SK-N-SH (cell line): Measurements from ENCODE around the gene SPTBN2. TPM values are rescaled to one million over a fixed set of nuclear protein-coding genes. Genes with fewer than 3 reads are reported as not detected.

Experiments
- CTCF ChIA-PET: fragments of 300-600, 350-600 bp; formaldehyde crosslinking; extraction: SDS; loops from one replicate; lab custom pipeline; 2021; lab: Yijun Ruan, JAX
- POLR2A ChIA-PET: fragments of 350-600 bp; sonication (Branson Sonifier 250); formaldehyde crosslinking; extraction: SDS; loops from one replicate; lab custom pipeline; 2020; ENCODE audit warnings: antibody characterized with exemption, inconsistent platforms; lab: Yijun Ruan, JAX
- DNase-seq: peaks from one replicate; pipeline ENCODE4 v3.0.0; 2012
- H2AFZ ChIP-seq: fragments of 200-600 bp; sonication (generic); 2 replicates; pipeline ENCODE4 v1.8.1; 2016; ENCODE audit warnings: antibody characterized with exemption, mild to moderate bottlenecking, low read depth
- H3F3A ChIP-seq: fragments of 200-600 bp; sonication (generic); replicated peaks from 2 replicates; pipeline ENCODE3; 2016; ENCODE audit warnings: antibody characterized with exemption, mild to moderate bottlenecking; ENCODE audit not compliant: insufficient read depth
- H3K27ac ChIP-seq, 2 experiments: fragments of 200-500 bp in 1 of 2; fragments of 200-600 bp in 1 of 2; sonication (Bioruptor generic) in 1 of 2; sonication (generic), shearing (Covaris generic) in 1 of 2; 2 replicates each; pipeline versions ENCODE4 v1.5.1 to v1.6.1; 2014 to 2016; ENCODE audit warnings: low read depth in 2 of 2, inconsistent platforms in 1 of 2, low read length in 1 of 2, mild to moderate bottlenecking in 1 of 2, mixed read lengths in 1 of 2
- H3K27me3 ChIP-seq: fragments of 200-600 bp; sonication (generic), shearing (Covaris generic); 2 replicates; pipeline ENCODE4 v1.6.1; 2016; ENCODE audit warnings: mixed run types; ENCODE audit not compliant: insufficient read depth
- H3K36me3 ChIP-seq, 2 experiments: fragments of 200-500 bp in 1 of 2; fragments of 200-600 bp in 1 of 2; sonication (Bioruptor generic) in 1 of 2; sonication (generic) in 1 of 2; replicated peaks in 1 of 2; 2 replicates each; pipeline versions ENCODE3 to v1.5.1; 2014 to 2016; ENCODE audit warnings: low read length in 1 of 2, mild to moderate bottlenecking in 1 of 2; ENCODE audit not compliant: insufficient read depth in 2 of 2, control insufficient read depth in 1 of 2
- H3K4me1 ChIP-seq, 2 experiments: fragments of 200-500 bp in 1 of 2; fragments of 200-600 bp in 1 of 2; sonication (Bioruptor generic) in 1 of 2; sonication (generic), shearing (Covaris generic) in 1 of 2; 2 replicates each; pipeline versions ENCODE4 v1.5.1 to v1.6.1; 2014 to 2016; ENCODE audit warnings: low read depth in 1 of 2, low read length in 1 of 2, mixed run types in 1 of 2; ENCODE audit not compliant: insufficient read depth in 2 of 2, control insufficient read depth in 1 of 2
- H3K4me2 ChIP-seq: fragments of 200-600 bp; sonication (generic), shearing (Covaris generic); 2 replicates; pipeline ENCODE4 v1.6.1; 2017; ENCODE audit warnings: mixed run types
- H3K4me3 ChIP-seq, 2 experiments: fragments of 200-500 bp in 1 of 2; fragments of 200-600 bp in 1 of 2; sonication (Bioruptor generic) in 1 of 2; sonication (generic), shearing (Covaris generic) in 1 of 2; 2 replicates each; pipeline versions ENCODE4 v1.5.1 to v1.8.1; 2014 to 2016; ENCODE audit warnings: low read depth in 2 of 2, inconsistent platforms in 1 of 2, low read length in 1 of 2, mild to moderate bottlenecking in 1 of 2, mixed read lengths in 1 of 2, moderate library complexity in 1 of 2
- H3K79me2 ChIP-seq: fragments of 200-600 bp; sonication (generic); 2 replicates; pipeline ENCODE4 v1.8.1; 2017; ENCODE audit warnings: mild to moderate bottlenecking; ENCODE audit not compliant: insufficient read depth
- H3K9ac ChIP-seq: fragments of 200-600 bp; sonication (generic); 2 replicates; pipeline ENCODE4 v1.6.1; 2017; ENCODE audit warnings: mixed run types
- H3K9me2 ChIP-seq: fragments of 200-600 bp; sonication (generic); 2 replicates; pipeline ENCODE4 v1.6.1; 2017; ENCODE audit warnings: mixed run types
- H3K9me3 ChIP-seq: fragments of 200-600 bp; sonication (generic); 2 replicates; pipeline ENCODE4 v1.6.1; 2017; ENCODE audit warnings: mixed run types, mild to moderate bottlenecking, moderate library complexity
- H4K20me1 ChIP-seq: fragments of 200-600 bp; sonication (generic); 2 replicates; pipeline ENCODE4 v1.6.1; 2017; ENCODE audit warnings: mild to moderate bottlenecking, mixed run types; ENCODE audit not compliant: insufficient read depth
- CHD2 ChIP-seq: fragments of 150-350 bp; IDR thresholded peaks from 2 replicates; pipeline ENCODE4 v1.6.1; 2018; ENCODE audit warnings: low read length; ENCODE audit not compliant: partially characterized antibody
- EZH2phosphoT487 ChIP-seq: fragments of 200-600 bp; sonication (generic); IDR thresholded peaks from 2 replicates; pipeline ENCODE4 v1.6.1; 2017; ENCODE audit warnings: low read depth, mixed run types, mild to moderate bottlenecking, antibody characterized with exemption, moderate library complexity, borderline replicate concordance
- GABPA ChIP-seq: IDR thresholded peaks from 2 replicates; pipeline ENCODE4 v1.4.0; 2012; ENCODE audit warnings: low read depth, mild to moderate bottlenecking
- JUND ChIP-seq: IDR thresholded peaks from 2 replicates; pipeline ENCODE4 v1.4.0; 2012
- MXI1 ChIP-seq: IDR thresholded peaks from 2 replicates; pipeline ENCODE4 v1.6.1; 2012; ENCODE audit warnings: mild to moderate bottlenecking, low read depth, low read length, improper control_type of control experiment
- NFIC ChIP-seq: IDR thresholded peaks from 2 replicates; pipeline ENCODE4 v1.4.0; 2012; ENCODE audit warnings: borderline replicate concordance
- NRF1 ChIP-seq: IDR thresholded peaks from 2 replicates; pipeline ENCODE4 v1.6.1; 2012; ENCODE audit warnings: low read depth, mild to moderate bottlenecking, low read length
- PBX3 ChIP-seq: IDR thresholded peaks from 2 replicates; pipeline ENCODE4; 2012
- RCOR1 ChIP-seq: fragments of 150-350 bp; IDR thresholded peaks from 2 replicates; pipeline ENCODE4 v1.6.1; 2017; ENCODE audit warnings: antibody characterized with exemption, low read length
- REST ChIP-seq: IDR thresholded peaks from 2 replicates; pipeline ENCODE4 v1.6.1; 2012; ENCODE audit warnings: mild to moderate bottlenecking, low read depth, low read length, moderate library complexity
- RFX5 ChIP-seq: IDR thresholded peaks from 2 replicates; pipeline ENCODE4 v1.6.1; 2012; ENCODE audit warnings: mild to moderate bottlenecking, improper control_type of control experiment, low read length
- SIN3A ChIP-seq: IDR thresholded peaks from 2 replicates; pipeline ENCODE4 v1.6.1; 2012; ENCODE audit warnings: low read depth, mild to moderate bottlenecking, low read length, moderate library complexity, borderline replicate concordance
- USF2 ChIP-seq: fragments of 150-350 bp; IDR thresholded peaks from 2 replicates; pipeline ENCODE4 v1.6.1; 2017; ENCODE audit warnings: antibody characterized with exemption, low read length, low read depth, borderline replicate concordance
- WGBS: methylation state at CpG from one replicate; pipeline ENCODE4 v1.1.6; 2017; ENCODE audit warnings: low lambda C conversion rate; 5-methylcytosine and 5-hydroxymethylcytosine counted together
- polyA plus RNA-seq, 3 experiments: library from polyadenylated mRNA; depleted of rRNA; stranded (reverse); fragments of >200 nt; gene quantifications; 2 replicates each; pipeline ENCODE4 v1.2.3, GENCODE V29; 2012
- TF ChIP-seq, protein P1 (sequence below): fragments of 150-350 bp; IDR thresholded peaks from 2 replicates; pipeline ENCODE4 v1.6.1; 2016; ENCODE audit warnings: mild to moderate bottlenecking, low read depth, low read length

SPTBN2 gene
- polyA plus RNA-seq, 1 of the 3 experiments (the other 2 are of a cell fraction): 19.7 TPM

DNA sequence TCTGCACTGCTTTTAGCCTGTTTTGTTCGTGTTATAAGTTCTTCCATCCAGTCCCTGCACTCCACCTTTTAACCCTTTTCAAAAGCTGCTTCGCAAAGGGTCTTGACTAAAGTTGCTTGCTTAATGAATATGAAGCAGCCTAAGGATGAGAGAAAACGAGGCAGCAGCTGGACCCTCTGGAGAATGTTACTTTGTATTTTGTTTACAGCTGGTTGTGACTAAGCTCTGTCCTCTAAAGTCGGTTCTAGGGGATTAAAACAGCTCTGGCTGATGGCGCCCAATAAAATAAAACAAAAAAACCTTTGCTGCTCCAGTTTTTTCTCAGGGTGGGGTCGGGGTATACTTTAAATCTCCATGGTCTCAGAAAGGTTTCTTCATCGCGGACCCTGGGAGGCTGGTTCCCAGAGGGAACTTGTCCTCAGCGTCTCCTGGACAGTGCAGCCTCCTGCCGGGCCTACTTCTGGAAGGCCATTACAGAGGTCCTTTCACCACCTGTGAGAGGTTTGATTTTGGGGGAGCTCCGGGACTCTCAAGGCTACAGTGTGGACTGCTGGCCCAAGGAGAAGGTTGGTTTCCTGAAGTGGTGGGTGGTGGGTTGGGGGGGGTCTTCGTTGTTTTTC, 91.3 kb downstream of the SPTBN2 start:
- no peaks in the 10 kb centered on the region for H3K9me3 ChIP-seq
- WGBS: 75% methylated on average over 10 of the region's 12 CpGs
- TF ChIP-seq USF2 (no peak), NFIC (no peak), JUND (no peak), PBX3 (no peak), CHD2 (no peak), SIN3A (no peak)
- TF ChIP-seq, protein P1, sequence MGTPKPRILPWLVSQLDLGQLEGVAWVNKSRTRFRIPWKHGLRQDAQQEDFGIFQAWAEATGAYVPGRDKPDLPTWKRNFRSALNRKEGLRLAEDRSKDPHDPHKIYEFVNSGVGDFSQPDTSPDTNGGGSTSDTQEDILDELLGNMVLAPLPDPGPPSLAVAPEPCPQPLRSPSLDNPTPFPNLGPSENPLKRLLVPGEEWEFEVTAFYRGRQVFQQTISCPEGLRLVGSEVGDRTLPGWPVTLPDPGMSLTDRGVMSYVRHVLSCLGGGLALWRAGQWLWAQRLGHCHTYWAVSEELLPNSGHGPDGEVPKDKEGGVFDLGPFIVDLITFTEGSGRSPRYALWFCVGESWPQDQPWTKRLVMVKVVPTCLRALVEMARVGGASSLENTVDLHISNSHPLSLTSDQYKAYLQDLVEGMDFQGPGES: no peak
- H2AFZ ChIP-seq: peak overlapping the region; percentile 41; the same call in 1 of the 2 replicates
- H3K4me3 ChIP-seq: peak overlapping the region; percentile 34 to 54
- peak overlapping the region; percentile 66 for H3K4me2 ChIP-seq
- H3F3A ChIP-seq: peaks cover 35% of the 10 kb centered on the region
- H3K4me1 ChIP-seq: peaks cover 36 to 37% of the 10 kb centered on the region in 2 experiments
- peaks cover 46% of the 10 kb centered on the region for H4K20me1 ChIP-seq
- peaks cover 97% of the 10 kb centered on the region for H3K79me2 ChIP-seq
- no peaks in the 10 kb centered on the region for H3K27me3 ChIP-seq
- POLR2A ChIA-PET: interaction anchor here (0.6 to 2.6 kb wide), 16 partner anchors 9 to 479 kb away, joined by 3 to 18 read pairs (median 5); partner anchors contain the start of genes CCDC87, CCS, RBM14 and RBM4B
- no peaks in the 10 kb centered on the region for H3K9me2 ChIP-seq
- CTCF ChIA-PET: interaction anchor here (0.6 to 1.2 kb wide), 5 partner anchors 16 to 349 kb away, joined by 3 to 5 read pairs (median 3); no protein-coding TSS in a partner anchor
- H3K36me3 ChIP-seq: peaks cover 30 to 36% of the 10 kb centered on the region in 2 experiments
- H3K9ac ChIP-seq: 0 out of 2 replicates have a peak overlapping the region, but pooled peaks have one; percentile 35
- H3K27ac ChIP-seq: peak overlapping the region; percentile 61 to 76
- DNase-seq: no peak

- peaks cover 35% of the 10 kb centered on the region for H3F3A ChIP-seq
- peak overlapping the region in 1 of 2 experiments; percentile 61; a peak in 2 of 4 replicates for H3K27ac ChIP-seq
- H3K9ac ChIP-seq: no peak overlapping the region
- H3K4me3 ChIP-seq: no peak overlapping the region
- peaks cover 17 to 34% of the 10 kb centered on the region in 2 experiments for H3K36me3 ChIP-seq
- H3K4me1 ChIP-seq: peaks cover 23 to 24% of the 10 kb centered on the region in 2 experiments; a peak in 3 of 4 replicates
- no peaks in the 10 kb centered on the region for H3K9me3 ChIP-seq
- no peak for TF ChIP-seq RCOR1
- TF ChIP-seq MXI1: no peak
- no peak for TF ChIP-seq RFX5
- TF ChIP-seq, protein P1: no peak
- no peak for TF ChIP-seq GABPA
- no peak for TF ChIP-seq NRF1
- TF ChIP-seq EZH2phosphoT487: no peak
- no peak for TF ChIP-seq NFIC
- no peak for TF ChIP-seq REST
- no peak overlapping the region for H3K4me2 ChIP-seq
- no peaks in the 10 kb centered on the region for H3K9me2 ChIP-seq
- H4K20me1 ChIP-seq: peaks cover 44% of the 10 kb centered on the region
- 89% methylated on average over 3 of the region's 3 CpGs for WGBS
- H2AFZ ChIP-seq: no peak overlapping the region
- peaks cover 97% of the 10 kb centered on the region for H3K79me2 ChIP-seq
- H3K27me3 ChIP-seq: no peaks in the 10 kb centered on the region
- ChIA-PET POLR2A (no interaction called here), CTCF (interaction anchor here (1.2 kb wide), 1 partner anchor 19 kb away, joined by 3 read pairs; no protein-coding TSS in a partner anchor)
- no peak for DNase-seq
Measured at GRCh38 chr11:66636411-66636810, 92.6 kb downstream of the SPTBN2 start.
